Tibial nerve (tissue), 4 donors: ENCODE data around the gene RPS10. TPM values are rescaled to one million over a fixed set of nuclear protein-coding genes. Genes with fewer than 3 reads are reported as not detected.

ENCODE experiments used
- DNase-seq, 2 donors: peaks; one replicate each; pipeline ENCODE4 v3.0.0-alpha.2; 2019; ENCODE audit warnings: low spot score in 2 of 2
- H3K27ac ChIP-seq, 4 donors: fragments of 200-600 bp; sonication (generic) in 3 of 4; one replicate each; pipeline ENCODE4 v1.5.1; 2017 to 2019; ENCODE audit warnings: mild to moderate bottlenecking in 1 of 4
- H3K27me3 ChIP-seq, 2 donors: fragments of 200-600 bp; sonication (generic) in 1 of 2; one replicate each; pipeline versions ENCODE4 v1.5.1 to v1.6.0; 2017 to 2019
- H3K36me3 ChIP-seq, 3 donors: fragments of 200-600 bp; sonication (generic); one replicate each; pipeline ENCODE4 v1.5.1; 2018 to 2019
- H3K4me1 ChIP-seq, 4 donors: fragments of 200-600 bp; sonication (generic) in 3 of 4; one replicate each; pipeline ENCODE4 v1.5.1; 2017 to 2019
- H3K4me3 ChIP-seq, 4 donors: fragments of 200-600 bp; sonication (generic) in 3 of 4; one replicate each; pipeline ENCODE4 v1.5.1; 2017 to 2019; ENCODE audit warnings: mild to moderate bottlenecking in 1 of 4, moderate library complexity in 1 of 4
- H3K9me3 ChIP-seq, 4 donors: fragments of 200-600 bp; sonication (generic) in 3 of 4; one replicate each; pipeline ENCODE4 v1.5.1; 2017 to 2019
- EP300 ChIP-seq, 2 donors: sonication (generic); formaldehyde crosslinking; IDR thresholded peaks; one replicate each; pipeline ENCODE4 v1.6.1; 2017; ENCODE audit warnings: antibody characterized with exemption in 2 of 2, mild to moderate bottlenecking in 1 of 2
- POLR2A ChIP-seq, 2 donors: fragments of 450-650 bp; IDR thresholded peaks; one replicate each; pipeline ENCODE4 v1.6.1; 2017; ENCODE audit warnings: antibody characterized with exemption in 2 of 2, mild to moderate bottlenecking in 2 of 2, moderate library complexity in 2 of 2
- WGBS, 2 donors: methylation state at CpG; one replicate each; pipeline ENCODE4 v1.1.5; 2018; 5-methylcytosine and 5-hydroxymethylcytosine counted together
- total RNA-seq, 4 donors: library from RNA; depleted of rRNA; stranded (reverse); fragments of >200 nt; gene quantifications; one replicate each; pipeline ENCODE4 v1.1.0, GENCODE V29; 2016
- TF ChIP-seq, protein P1 (sequence below), 5 experiments: fragments of 200-600 bp in 3 of 5; fragments of 450-650 bp in 2 of 5; sonication (generic) in 3 of 5; IDR thresholded peaks; one replicate each; pipeline ENCODE4 v1.5.1; 2016 to 2019; ENCODE audit warnings: antibody characterized with exemption in 5 of 5, mild to moderate bottlenecking in 3 of 5, moderate library complexity in 2 of 5

RPS10 gene
- total RNA-seq, 4 donors from 2014 or later = 1,731 to 2,603 (median 2,031) TPM

DNA sequence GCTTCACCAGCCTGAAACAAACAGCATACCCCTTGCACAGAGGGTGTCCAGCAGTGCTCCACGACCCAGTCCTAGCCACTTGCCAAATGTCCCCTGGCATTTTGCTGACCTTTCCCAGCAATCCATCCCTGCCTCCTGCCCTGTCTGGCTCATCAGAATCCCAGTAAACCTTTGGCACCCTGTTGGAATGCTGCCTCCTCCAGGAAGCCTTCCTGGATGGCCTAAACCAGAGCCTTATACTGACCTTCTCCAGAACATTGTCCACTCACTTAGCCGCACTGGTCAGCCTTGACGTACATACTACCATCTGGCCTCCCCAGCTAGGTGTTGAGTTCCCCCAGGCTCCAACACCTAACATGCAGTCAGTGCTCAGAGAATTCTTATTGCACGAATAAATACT is 38.0 kb upstream of the RPS10 start:
- 64 to 70% methylated on average over 4 of the region's 4 CpGs for WGBS, 2 donors

DNA sequence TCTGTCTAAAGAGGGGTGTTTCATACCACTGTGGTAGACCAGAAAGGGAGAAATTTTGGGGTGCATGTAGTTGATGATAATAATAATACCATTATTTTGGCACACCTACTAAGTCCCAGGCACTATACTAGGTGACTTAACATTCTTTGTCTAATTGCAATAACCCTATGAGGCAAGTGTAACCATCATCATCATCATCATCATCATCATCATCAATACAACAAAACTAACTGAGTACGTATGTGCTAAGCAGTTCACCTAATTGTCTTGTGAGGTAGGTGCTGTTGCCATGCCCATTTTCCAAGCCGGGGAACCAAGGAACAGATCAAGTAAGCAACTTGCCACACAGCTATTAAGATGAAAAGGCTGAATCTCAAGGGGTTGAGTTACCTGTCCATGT is 37.4 kb upstream of the RPS10 start:
- no peaks in the 10 kb centered on the region for H3K36me3 ChIP-seq
- WGBS, 2 donors = 84 to 85% methylated on average over 2 of the region's 2 CpGs
- H3K27ac ChIP-seq = no peak overlapping the region
- H3K27me3 ChIP-seq = peaks cover 0 to 39% of the 10 kb centered on the region in 2 donors
- DNase-seq = no peak
- H3K4me1 ChIP-seq = peaks cover 0 to 15% (median 7%) of the 10 kb centered on the region in 4 donors
- TF ChIP-seq, protein P1, sequence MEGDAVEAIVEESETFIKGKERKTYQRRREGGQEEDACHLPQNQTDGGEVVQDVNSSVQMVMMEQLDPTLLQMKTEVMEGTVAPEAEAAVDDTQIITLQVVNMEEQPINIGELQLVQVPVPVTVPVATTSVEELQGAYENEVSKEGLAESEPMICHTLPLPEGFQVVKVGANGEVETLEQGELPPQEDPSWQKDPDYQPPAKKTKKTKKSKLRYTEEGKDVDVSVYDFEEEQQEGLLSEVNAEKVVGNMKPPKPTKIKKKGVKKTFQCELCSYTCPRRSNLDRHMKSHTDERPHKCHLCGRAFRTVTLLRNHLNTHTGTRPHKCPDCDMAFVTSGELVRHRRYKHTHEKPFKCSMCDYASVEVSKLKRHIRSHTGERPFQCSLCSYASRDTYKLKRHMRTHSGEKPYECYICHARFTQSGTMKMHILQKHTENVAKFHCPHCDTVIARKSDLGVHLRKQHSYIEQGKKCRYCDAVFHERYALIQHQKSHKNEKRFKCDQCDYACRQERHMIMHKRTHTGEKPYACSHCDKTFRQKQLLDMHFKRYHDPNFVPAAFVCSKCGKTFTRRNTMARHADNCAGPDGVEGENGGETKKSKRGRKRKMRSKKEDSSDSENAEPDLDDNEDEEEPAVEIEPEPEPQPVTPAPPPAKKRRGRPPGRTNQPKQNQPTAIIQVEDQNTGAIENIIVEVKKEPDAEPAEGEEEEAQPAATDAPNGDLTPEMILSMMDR (IDR thresholded peaks at IDR 0.05) = no peak
- TF ChIP-seq EP300 (IDR thresholded peaks at IDR 0.05) = no peak
- TF ChIP-seq POLR2A (IDR thresholded peaks at IDR 0.05) = no peak
- H3K9me3 ChIP-seq = no peaks in the 10 kb centered on the region
- H3K4me3 ChIP-seq = no peak overlapping the region

More for the DNA sequence above, 38.0 kb upstream of the RPS10 start:
- TF ChIP-seq POLR2A (IDR thresholded peaks at IDR 0.05) (no peak), EP300 (IDR thresholded peaks at IDR 0.05) (no peak)
- TF ChIP-seq, protein P1 (IDR thresholded peaks at IDR 0.05) = no peak
- no peak overlapping the region for H3K4me3 ChIP-seq
- DNase-seq = no peak
- H3K9me3 ChIP-seq = no peaks in the 10 kb centered on the region
- H3K36me3 ChIP-seq = no peaks in the 10 kb centered on the region
- peaks cover 0 to 15% (median 7%) of the 10 kb centered on the region in 4 donors for H3K4me1 ChIP-seq
- no peak overlapping the region for H3K27ac ChIP-seq
- peaks cover 0 to 39% of the 10 kb centered on the region in 2 donors for H3K27me3 ChIP-seq

DNA sequence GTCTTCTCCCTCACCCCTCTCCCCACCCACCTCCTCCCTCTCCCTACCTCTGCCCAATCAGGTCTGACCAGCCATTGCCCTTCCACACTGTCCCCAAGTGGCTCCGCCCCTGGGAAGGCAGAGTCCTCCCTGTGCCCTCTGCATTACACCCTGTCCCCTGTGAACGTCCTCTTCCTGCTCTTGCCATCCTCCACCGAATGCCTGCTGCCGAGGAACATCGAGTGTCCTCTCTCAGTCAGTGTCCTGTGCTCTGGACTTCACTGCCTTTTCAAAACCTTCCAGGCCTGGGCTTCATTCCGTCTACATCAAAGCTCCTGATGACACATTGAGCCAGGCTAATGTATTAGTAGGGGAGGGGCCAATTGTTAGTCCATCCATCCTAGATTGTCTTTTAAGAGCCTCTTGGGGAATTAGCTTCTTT is 36.7 kb upstream of the RPS10 start:
- Histone ChIP-seq H3K27ac (no peak overlapping the region), H3K4me3 (no peak overlapping the region), H3K36me3 (no peaks in the 10 kb centered on the region), H3K27me3 (peaks cover 0 to 39% of the 10 kb centered on the region in 2 donors), H3K9me3 (no peaks in the 10 kb centered on the region), H3K4me1 (peaks cover 0 to 15% (median 7%) of the 10 kb centered on the region in 4 donors)
- DNase-seq = no peak
- WGBS, 2 donors = 22 to 26% methylated on average over 6 of the region's 6 CpGs
- TF ChIP-seq EP300 (IDR thresholded peaks at IDR 0.05) (no peak), POLR2A (IDR thresholded peaks at IDR 0.05) (no peak)
- TF ChIP-seq, protein P1 (IDR thresholded peaks at IDR 0.05) = no peak

DNA sequence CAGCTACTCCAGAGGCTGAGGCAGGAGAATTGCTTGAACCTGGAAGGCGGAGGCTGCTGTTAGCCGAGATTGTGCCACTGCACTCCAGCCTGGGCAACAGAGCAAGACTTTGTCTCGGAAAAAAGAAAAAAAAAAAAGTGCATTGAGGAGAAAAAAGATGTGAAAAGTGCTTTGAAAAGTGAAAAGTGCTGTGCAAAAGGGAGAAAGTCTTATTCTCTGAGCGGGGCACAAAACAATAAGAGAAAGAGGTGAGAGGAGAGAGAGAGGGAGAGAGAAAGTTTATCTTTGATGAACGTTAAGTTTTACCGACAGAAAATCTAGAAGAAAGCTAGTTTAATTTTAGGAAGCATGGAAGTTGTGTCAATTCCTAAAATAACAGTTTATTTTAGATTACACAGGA is 36.1 kb upstream of the RPS10 start:
- Histone ChIP-seq H3K27ac (no peak overlapping the region), H3K9me3 (no peaks in the 10 kb centered on the region), H3K4me1 (peaks cover 0 to 15% (median 7%) of the 10 kb centered on the region in 4 donors), H3K36me3 (no peaks in the 10 kb centered on the region), H3K27me3 (peaks cover 0 to 38% of the 10 kb centered on the region in 2 donors), H3K4me3 (no peak overlapping the region)
- 61 to 62% methylated on average over 6 of the region's 6 CpGs for WGBS, 2 donors
- TF ChIP-seq POLR2A (IDR thresholded peaks at IDR 0.05) (no peak), EP300 (IDR thresholded peaks at IDR 0.05) (no peak)
- TF ChIP-seq, protein P1 (IDR thresholded peaks at IDR 0.05) = no peak
- DNase-seq = no peak

GRCh38 chr6:34460796-34461507 is 35.1 kb upstream of the RPS10 start:
- 83 to 91% methylated on average over 5 of the region's 5 CpGs for WGBS, 2 donors
- DNase-seq = no peak
- no peak overlapping the region for H3K27ac ChIP-seq
- peaks cover 0 to 9% (median 4%) of the 10 kb centered on the region in 4 donors for H3K4me1 ChIP-seq
- peaks cover 0 to 27% of the 10 kb centered on the region in 2 donors for H3K27me3 ChIP-seq
- no peak overlapping the region for H3K4me3 ChIP-seq
- TF ChIP-seq, protein P1 (IDR thresholded peaks at IDR 0.05) = no peak
- TF ChIP-seq EP300 (IDR thresholded peaks at IDR 0.05) = no peak
- TF ChIP-seq POLR2A (IDR thresholded peaks at IDR 0.05) = no peak
- no peaks in the 10 kb centered on the region for H3K9me3 ChIP-seq
- H3K36me3 ChIP-seq = no peaks in the 10 kb centered on the region
